Osteocyte (in vitro differentiated cells): ENCODE results near the gene PSMD1. TPM values are rescaled to one million over a fixed set of nuclear protein-coding genes. Genes with fewer than 3 reads are reported as not detected.
A peak's percentile ranks its signal among the peaks of the same experiment; 100 is the strongest.

Source experiments
- DNase-seq: peaks from one replicate; pipeline ENCODE4 v3.0.0; 2021; ENCODE audit warnings: mixed read lengths; ENCODE audit not compliant: unreplicated experiment; ENCODE audit errors: extremely low spot score
- H3K27ac Mint-ChIP-seq: one replicate; pipeline ENCODE4 v1.8.0; 2021; ENCODE audit warnings: mild to moderate bottlenecking, mixed read lengths; ENCODE audit not compliant: unreplicated experiment
- H3K27me3 Mint-ChIP-seq: one replicate; pipeline ENCODE4 v1.8.0; 2021; ENCODE audit warnings: mixed read lengths; ENCODE audit not compliant: unreplicated experiment
- H3K36me3 Mint-ChIP-seq: one replicate; pipeline ENCODE4 v1.8.0; 2021; ENCODE audit warnings: mixed read lengths; ENCODE audit not compliant: unreplicated experiment
- H3K4me1 Mint-ChIP-seq: one replicate; pipeline ENCODE4 v1.8.0; 2021; ENCODE audit warnings: mixed read lengths; ENCODE audit not compliant: unreplicated experiment
- H3K4me3 Mint-ChIP-seq: one replicate; pipeline ENCODE4 v1.8.0; 2021; ENCODE audit warnings: mild to moderate bottlenecking, moderate library complexity, mixed read lengths; ENCODE audit not compliant: unreplicated experiment
- H3K9me3 Mint-ChIP-seq: one replicate; pipeline ENCODE4 v1.8.0; 2021; ENCODE audit warnings: mixed read lengths; ENCODE audit not compliant: unreplicated experiment
- CTCF ChIP-seq: fragments of 200-600 bp; sonication (generic); IDR thresholded peaks from 2 replicates; pipeline ENCODE4 v1.5.0; 2021; ENCODE audit warnings: antibody characterized with exemption, mild to moderate bottlenecking, moderate library complexity
- total RNA-seq: library from RNA; stranded (reverse); gene quantifications from 2 replicates; pipeline ENCODE4 v1.2.1, GENCODE V29; 2021

The PSMD1 gene
- total RNA-seq, 1 donor from 2014 or later, result 112 TPM

- H3K27me3 Mint-ChIP-seq, result no peaks in the 10 kb centered on the region
- peak overlapping the region; percentile 75 for H3K27ac Mint-ChIP-seq
- peaks cover 72% of the 10 kb centered on the region for H3K4me1 Mint-ChIP-seq
- no peak for TF ChIP-seq CTCF
- H3K9me3 Mint-ChIP-seq, result no peaks in the 10 kb centered on the region
- H3K4me3 Mint-ChIP-seq, result peak overlapping the region; percentile 91
- peaks cover 40% of the 10 kb centered on the region for H3K36me3 Mint-ChIP-seq
- DNase-seq, result no peak
Measured at GRCh38 chr2:231200805-231201474, 144.3 kb downstream of the PSMD1 start.

GRCh38 chr2:231201475-231201814 lies 144.8 kb downstream of the PSMD1 start:
- H3K4me1 Mint-ChIP-seq, result peaks cover 77% of the 10 kb centered on the region
- no peaks in the 10 kb centered on the region for H3K9me3 Mint-ChIP-seq
- peaks cover 42% of the 10 kb centered on the region for H3K36me3 Mint-ChIP-seq
- H3K27me3 Mint-ChIP-seq, result no peaks in the 10 kb centered on the region
- H3K4me3 Mint-ChIP-seq, result peak overlapping the region; percentile 91
- TF ChIP-seq CTCF, result no peak
- DNase-seq, result no peak
- H3K27ac Mint-ChIP-seq, result peak overlapping the region; percentile 75

DNA sequence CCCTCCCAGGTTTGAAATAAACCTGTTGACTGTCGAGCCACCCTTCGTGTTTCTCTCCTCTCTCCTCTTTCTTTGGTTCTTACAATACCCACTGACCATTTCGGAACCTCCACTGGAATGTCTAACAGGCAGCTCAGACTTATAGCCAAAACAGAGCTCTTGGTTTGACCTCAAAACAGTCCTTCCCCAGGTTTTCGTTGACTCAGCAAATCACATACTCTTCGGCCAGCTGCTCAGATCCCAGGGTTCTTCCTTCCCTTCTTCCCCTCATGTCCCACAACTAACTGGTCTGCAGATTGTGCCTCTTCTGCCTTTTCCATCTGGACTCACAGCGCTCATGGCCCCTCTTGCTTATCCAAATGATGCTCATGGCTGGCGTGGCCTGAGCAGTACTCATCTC lies 146.4 kb downstream of the PSMD1 start:
- Mint-ChIP-seq H3K4me1 (peaks cover 75% of the 10 kb centered on the region), H3K9me3 (no peaks in the 10 kb centered on the region), H3K27me3 (no peaks in the 10 kb centered on the region), H3K27ac (peak overlapping the region; percentile 70), H3K36me3 (peaks cover 53% of the 10 kb centered on the region), H3K4me3 (no peak overlapping the region)
- no peak for TF ChIP-seq CTCF
- no peak for DNase-seq

GRCh38 chr2:231204146-231204545 lies 147.5 kb downstream of the PSMD1 start:
- Mint-ChIP-seq H3K4me3 (no peak overlapping the region), H3K36me3 (peaks cover 59% of the 10 kb centered on the region), H3K9me3 (no peaks in the 10 kb centered on the region), H3K27me3 (no peaks in the 10 kb centered on the region), H3K27ac (peak overlapping the region; percentile 81), H3K4me1 (peaks cover 76% of the 10 kb centered on the region)
- TF ChIP-seq CTCF, result no peak
- DNase-seq, result no peak

GRCh38 chr2:231204581-231204980 lies 147.9 kb downstream of the PSMD1 start:
- no peak overlapping the region for H3K4me3 Mint-ChIP-seq
- H3K27ac Mint-ChIP-seq, result peak overlapping the region; percentile 81
- no peaks in the 10 kb centered on the region for H3K27me3 Mint-ChIP-seq
- no peaks in the 10 kb centered on the region for H3K9me3 Mint-ChIP-seq
- H3K4me1 Mint-ChIP-seq, result peaks cover 72% of the 10 kb centered on the region
- TF ChIP-seq CTCF, result no peak
- DNase-seq, result no peak
- H3K36me3 Mint-ChIP-seq, result peaks cover 59% of the 10 kb centered on the region
